T-helper 22 cell (primary cell): ENCODE data around the gene BCAS4.
"Not testable (repeated sequence)": the region's sequence is repeated elsewhere in the genome, so short reads cannot be mapped to it uniquely, and the experiment has no call there.

Experiments used
- DNase-seq: peaks from one replicate; pipeline ENCODE4 v3.0.0-alpha.2; 2020; ENCODE audit warnings: low read depth

BCAS4 gene

GRCh38 chr20:50799176-50799889 is 4.5 kb downstream of the BCAS4 start:
- no peak for DNase-seq

DNA sequence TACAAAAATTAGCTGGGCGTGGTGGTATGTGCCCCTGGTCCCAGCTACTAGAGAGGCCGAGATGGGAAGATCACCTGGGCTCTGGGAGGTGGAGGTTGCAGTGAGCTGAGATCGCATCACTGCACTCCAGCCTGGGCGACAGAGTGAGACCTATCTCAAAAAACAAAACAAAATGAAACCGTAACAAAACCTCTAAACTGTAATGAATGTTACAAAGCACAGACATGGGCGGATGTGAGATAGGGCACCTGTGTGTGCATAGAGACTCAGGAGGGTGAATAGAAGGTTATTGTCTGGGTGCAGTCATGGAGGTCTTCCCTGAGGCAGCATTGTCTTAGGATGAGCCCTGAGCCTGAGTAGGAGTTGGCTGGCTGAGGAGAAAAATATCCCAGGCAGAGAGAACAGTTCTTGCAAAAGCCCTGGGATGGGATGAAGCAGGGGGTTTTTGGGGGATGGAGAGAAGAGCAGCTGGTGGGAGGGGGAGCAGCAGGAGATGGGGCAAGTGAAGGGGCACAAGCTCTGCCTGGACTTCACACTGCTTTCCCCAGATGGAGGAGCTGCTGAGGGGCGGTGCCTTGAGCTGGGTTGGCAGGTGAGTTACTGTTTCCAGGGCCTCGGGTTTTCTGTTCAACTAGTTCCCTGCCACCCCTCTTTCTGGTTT is 5.2 kb downstream of the BCAS4 start:
- no peak for DNase-seq

- DNase-seq: not testable (repeated sequence)
Observed at GRCh38 chr20:50800986-50801746, 6.3 kb downstream of the BCAS4 start.

- no peak for DNase-seq
Observed at GRCh38 chr20:50801747-50802125, 6.9 kb downstream of the BCAS4 start.

DNA sequence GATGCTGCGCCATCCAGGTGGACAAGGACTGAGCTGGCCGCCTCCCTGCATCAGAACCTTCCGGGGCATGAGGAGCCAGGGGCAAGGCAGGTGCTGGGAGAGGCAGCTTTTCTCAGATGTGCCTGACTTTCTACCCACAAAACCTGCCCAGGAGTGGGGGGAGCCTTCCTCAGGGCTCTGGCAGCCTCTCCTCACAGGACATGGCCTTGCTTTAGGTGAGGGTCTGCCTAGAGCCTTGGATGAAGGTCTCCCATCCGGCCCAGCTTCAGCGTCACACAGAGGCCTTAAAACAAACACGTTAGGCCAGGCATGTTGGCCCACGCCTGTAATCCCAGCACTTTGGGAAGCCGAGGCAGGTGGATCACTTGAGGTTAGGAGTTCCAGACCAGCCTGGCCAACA is 7.4 kb downstream of the BCAS4 start:
- no peak for DNase-seq

- no peak for DNase-seq
Observed at GRCh38 chr20:50804437-50805348, 9.8 kb downstream of the BCAS4 start.

DNA sequence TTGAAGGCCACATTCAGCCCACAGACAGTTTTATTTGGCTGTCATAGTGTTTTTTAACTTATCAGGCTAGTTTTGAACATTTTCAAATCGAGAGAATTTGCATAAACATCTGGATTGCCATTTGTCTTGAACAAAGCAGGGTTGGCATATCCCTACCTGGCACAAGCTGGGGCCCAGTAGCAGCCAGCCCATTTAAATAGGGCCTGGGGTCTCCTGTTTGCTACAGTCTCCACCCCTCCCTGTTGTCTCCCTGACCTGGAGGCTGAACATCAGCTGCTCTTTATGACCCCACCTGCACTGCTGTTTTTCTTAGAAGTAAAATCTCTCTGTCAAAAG is 10.5 kb downstream of the BCAS4 start:
- no peak for DNase-seq

DNA sequence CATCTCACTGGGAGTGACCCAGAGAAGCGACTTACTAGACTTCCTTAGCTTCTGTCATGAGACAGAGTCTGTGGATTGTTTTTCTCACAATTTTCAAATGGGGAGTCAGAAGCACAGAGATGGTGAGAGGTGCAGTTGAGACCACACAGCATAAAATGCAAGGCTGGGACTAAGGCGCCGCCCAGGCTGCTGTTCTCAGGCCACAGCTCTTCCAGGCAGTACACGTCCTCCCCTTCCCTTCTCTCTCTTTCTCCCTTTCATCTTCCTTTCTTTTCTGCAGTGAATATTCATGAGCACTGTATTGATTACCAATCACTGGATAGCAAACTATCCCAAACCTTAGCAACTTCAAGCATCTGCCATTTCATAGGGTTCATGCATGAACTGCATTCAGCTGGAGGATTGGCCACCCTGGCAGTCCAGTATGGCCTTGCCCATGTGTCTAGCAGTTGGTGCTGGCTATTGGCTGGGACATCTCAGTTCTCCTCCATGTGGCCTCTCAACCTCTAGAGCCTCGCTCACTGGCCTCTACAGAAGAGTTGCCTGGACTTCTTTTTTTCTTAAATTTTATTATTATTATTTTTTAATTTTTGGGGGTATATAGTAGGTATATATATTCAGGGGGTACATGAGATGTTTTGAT is 11.4 kb downstream of the BCAS4 start:
- DNase-seq: no peak

GRCh38 chr20:50810063-50810462 is 15.2 kb downstream of the BCAS4 start:
- no peak for DNase-seq

DNA sequence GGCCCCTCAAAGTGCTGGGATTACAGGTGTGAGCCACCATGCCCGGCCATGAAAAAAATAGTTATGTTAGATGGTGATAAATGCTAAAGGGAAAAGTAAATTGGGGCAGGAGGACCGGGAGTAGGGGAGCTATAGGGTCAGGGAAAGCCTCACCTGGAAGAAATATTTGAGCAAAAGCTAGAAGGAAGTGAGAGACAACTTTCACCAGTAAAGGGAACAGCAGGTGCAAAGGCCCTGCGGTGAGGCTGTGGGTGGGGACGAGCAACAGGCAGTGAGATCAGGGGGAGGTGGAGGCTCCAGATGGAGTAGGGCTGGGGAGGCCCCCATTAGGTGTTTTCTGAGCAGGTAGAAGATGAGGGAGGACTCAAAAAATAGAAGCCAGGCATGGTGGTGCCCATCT is 16.0 kb downstream of the BCAS4 start:
- no peak for DNase-seq

DNA sequence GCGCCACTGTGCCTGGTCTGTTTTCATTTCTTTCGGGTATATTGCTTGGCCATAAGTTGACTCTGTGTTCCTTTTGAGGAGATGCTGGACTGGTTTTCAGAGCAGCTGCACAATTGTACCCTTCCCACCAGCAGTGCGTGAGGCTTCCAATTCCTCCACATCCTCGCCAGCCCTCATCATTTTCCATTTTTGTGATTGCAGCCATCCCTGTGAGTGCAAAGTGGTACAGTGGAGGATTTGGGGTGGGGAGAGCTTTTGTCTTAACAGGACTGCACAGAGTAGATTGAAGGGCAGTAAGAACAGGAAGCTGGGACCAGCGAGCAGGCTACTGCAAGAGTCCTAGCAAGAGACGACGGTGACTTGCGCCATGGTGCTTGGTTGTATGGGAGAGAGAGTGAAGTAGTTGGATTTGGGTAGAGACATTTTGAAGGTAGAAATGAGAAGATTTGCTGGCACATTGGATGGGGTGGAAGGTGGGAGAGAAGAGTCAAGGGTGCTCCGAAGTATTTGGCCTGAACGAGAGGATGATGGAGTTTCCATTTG is 18.3 kb downstream of the BCAS4 start:
- DNase-seq: no peak

DNA sequence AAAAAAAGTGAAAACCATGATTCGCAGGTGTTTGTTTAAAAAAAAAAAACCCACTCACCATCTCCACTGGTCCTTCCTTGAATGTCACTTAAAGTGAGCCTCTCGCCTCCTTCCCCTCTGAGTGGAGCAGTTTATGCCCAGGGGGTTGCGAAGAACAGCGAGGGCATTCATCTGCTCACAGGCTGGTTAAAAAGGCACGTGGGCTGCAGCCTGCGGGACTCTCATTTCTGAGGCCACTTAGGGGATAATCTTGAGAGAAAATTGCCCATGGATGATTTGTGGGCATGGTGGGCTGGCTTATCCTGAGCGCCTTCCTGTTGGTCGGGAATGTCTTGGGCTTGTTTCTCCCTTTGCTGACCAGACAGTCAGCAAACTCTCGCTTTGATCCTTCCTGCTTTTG is 18.9 kb downstream of the BCAS4 start:
- no peak for DNase-seq

DNA sequence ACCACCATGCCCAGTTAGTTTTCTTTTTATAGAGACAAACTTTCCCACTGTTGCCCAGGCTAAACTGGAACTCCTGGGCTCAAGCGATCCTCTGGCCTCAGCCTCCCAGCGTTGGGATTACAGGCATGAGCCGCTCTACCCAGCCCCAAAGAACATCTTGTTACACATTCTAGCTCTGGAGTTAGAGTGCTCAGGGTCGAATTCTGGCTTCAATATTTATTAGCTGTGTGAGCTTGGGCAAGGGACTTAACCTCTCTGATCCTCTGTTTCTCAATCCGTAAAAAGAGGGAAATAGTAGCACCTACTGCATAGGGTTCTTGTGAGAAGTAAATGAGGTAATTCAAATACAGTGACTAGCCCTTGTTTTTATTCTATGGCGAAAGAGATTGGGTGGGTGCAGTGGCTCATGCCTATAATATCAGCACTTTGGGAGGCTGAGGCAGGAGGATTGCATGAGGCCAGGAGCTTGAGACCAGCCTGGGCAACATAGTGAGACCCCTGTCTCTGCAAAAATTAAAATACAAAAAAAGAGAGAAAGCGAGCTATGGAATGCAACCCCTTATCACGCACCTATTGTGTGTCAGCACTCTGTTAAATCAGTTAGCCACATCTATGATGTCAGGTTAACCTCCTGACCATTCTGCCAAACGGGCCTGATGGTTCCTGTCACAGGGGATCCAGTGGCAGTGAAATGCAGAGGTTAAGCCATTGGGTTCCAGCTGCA is 19.7 kb downstream of the BCAS4 start:
- DNase-seq: no peak

GRCh38 chr20:50815162-50815989 is 20.5 kb downstream of the BCAS4 start:
- DNase-seq: no peak

GRCh38 chr20:50817776-50818172 is 22.9 kb downstream of the BCAS4 start:
- DNase-seq: no peak

GRCh38 chr20:50819349-50819748 is 24.5 kb downstream of the BCAS4 start:
- no peak for DNase-seq

DNA sequence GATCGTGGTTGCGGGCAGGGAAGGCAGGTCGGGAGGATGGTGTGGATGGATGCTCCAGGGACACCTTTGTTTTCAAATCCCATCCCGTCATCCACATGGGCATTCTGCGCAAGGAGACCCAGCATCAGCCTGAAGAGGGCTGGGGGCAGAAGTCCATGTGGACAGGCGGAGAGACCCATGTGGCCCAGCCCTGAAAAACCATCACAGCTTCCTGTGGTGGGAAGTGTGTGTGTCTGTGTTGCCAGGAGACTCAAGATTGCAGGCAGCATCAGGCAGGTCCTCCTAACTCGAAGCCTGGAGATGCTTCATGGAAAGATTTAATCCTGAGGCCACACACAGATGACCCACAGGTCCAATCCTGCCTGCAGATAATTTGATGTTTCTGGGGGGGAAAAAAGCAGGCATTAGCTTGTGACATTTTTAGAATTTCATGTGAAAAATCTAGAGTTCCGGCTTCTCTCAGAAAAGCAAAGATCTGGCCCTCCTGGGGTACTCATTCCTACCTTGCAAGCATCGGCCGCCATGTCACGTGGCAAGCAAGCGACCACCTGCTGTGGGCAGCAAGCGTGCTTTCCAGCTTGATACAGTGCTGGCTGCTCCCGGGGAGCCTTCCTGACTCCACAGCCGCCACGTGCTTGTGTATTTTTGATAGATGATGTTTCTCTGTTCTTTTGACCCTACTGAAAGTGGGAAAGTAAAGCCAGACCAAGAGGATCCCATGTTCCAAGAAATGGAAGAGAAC is 25.8 kb downstream of the BCAS4 start:
- no peak for DNase-seq

DNA sequence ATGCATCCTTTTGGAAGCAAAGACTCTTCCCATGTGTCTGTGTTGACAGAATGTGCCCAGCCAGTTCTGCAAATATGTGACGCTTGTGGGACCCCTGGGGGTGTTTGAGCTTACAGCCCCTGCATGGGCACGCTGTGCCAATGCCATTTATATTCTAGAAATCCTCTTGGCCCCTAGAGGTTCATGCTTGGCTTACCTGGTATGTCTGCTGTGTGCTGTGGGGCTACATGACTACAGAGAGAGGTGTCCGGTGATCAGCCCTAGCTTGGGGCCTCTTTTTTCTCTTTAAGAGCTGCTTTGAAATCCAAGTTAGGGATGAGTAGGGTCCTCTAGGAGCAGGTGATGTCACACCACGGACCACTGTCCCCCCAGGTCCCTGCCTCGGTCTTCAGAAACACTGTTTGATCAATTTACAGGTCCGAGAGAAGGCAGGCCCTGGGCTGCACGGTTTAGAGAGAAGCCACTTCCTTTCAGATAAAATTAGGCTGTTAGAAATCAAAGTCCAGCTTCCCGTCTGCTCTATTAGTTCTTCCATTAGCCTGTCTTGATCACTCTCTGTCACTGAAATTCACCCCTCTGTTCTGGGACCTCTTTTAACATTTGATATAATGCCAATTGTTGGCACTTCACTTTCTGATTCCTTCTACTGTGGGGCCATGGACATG is 26.5 kb downstream of the BCAS4 start:
- no peak for DNase-seq

- no peak for DNase-seq
Observed at GRCh38 chr20:50821994-50822393, 27.1 kb downstream of the BCAS4 start.
